Measurements from ENCODE around the gene LRCH4. TPM values are rescaled to one million over a fixed set of nuclear protein-coding genes. Genes with fewer than 3 reads are reported as not detected.

LRCH4 gene
- total and polyA plus RNA-seq, 2 of the 13 experiments (the other 11 are each of a cell fraction or from before 2014, with no cell fraction given) = 7.0 to 9.3 TPM

DNA sequence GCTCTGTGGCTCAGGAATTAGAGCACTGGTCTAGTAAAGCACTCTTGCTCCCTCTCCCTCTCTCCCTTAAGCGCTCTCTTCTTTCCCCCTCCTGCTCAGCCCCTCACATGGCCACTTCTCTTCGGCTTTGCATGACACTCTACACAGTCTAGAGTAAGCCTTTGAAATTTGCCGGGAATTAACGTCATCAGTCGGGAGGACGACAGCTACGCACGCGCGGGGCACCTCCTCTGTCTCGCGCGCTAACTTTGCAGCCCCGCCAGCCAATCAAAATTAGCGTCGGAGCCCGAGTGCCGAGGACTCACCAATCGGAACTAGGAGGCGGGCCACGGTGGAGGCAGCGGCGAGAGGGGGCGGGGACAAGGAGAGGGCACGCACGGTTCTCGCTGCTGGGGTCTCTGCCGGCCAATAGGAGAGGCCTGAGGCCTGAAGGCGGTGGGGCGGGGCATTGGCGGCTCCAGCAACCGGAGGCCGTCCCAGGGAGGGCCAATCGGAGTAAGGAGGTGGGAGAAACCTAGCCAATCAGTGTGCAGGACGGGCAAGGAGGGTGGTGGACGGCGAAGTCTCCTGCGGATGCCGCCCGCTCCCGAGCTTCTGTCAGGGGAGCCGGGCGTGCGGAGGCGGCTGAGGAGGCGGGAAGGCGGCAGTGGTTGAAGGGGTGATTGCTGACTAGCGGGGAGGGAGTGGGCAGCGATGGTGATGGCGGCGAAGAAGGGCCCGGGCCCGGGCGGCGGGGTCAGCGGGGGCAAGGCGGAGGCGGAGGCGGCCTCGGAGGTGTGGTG is 47.1 kb downstream of the LRCH4 start, which contains the start of gene AGFG2:
TSS of gene AGFG2 (plus strand) at position 550 of the 782 bp plus-strand sequence. CDS start at position 694, 144 bp downstream.
- H3K9me3 ChIP-seq (ENCODE audit: low read length) = no peaks in the 10 kb centered on the region
- no peak; the same call in 1 of the 2 replicates for TF ChIP-seq GATA4 (IDR thresholded peaks at IDR 0.05; ENCODE audit: borderline replicate concordance, low read depth)
- TF ChIP-seq PHF20 (CRISPR knock-in tag; IDR thresholded peaks at IDR 0.05) = no peak
- no peak for TF ChIP-seq ELF4 (CRISPR knock-in tag; IDR thresholded peaks at IDR 0.05; ENCODE audit: borderline replicate concordance)
- peak; percentile 57; the same call in 1 of the 2 replicates for TF ChIP-seq GFI1 (CRISPR knock-in tag; IDR thresholded peaks at IDR 0.05; ENCODE audit: borderline replicate concordance)
- TF ChIP-seq ZNF792 (CRISPR knock-in tag; IDR thresholded peaks at IDR 0.05) = peak; percentile 21; the same call in 1 of the 2 replicates
- TF ChIP-seq ZNF652 (CRISPR knock-in tag; IDR thresholded peaks at IDR 0.05; ENCODE audit: borderline replicate concordance, low read depth) = no peak
- TF ChIP-seq TOPORS (CRISPR knock-in tag; IDR thresholded peaks at IDR 0.05) = 0 out of 2 replicates have a peak, but pooled peaks have one; percentile 30
- TF ChIP-seq, protein P1, sequence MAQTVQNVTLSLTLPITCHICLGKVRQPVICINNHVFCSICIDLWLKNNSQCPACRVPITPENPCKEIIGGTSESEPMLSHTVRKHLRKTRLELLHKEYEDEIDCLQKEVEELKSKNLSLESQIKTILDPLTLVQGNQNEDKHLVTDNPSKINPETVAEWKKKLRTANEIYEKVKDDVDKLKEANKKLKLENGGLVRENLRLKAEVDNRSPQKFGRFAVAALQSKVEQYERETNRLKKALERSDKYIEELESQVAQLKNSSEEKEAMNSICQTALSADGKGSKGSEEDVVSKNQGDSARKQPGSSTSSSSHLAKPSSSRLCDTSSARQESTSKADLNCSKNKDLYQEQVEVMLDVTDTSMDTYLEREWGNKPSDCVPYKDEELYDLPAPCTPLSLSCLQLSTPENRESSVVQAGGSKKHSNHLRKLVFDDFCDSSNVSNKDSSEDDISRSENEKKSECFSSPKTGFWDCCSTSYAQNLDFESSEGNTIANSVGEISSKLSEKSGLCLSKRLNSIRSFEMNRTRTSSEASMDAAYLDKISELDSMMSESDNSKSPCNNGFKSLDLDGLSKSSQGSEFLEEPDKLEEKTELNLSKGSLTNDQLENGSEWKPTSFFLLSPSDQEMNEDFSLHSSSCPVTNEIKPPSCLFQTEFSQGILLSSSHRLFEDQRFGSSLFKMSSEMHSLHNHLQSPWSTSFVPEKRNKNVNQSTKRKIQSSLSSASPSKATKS (CRISPR knock-in tag; IDR thresholded peaks at IDR 0.05) = no peak
- peak; percentile 97 for TF ChIP-seq POLR2G (IDR thresholded peaks at IDR 0.05; ENCODE audit: low read depth, low read length)
- no peak for TF ChIP-seq ZNF577 (CRISPR knock-in tag; IDR thresholded peaks at IDR 0.05; ENCODE audit: borderline replicate concordance, low read depth)
- peak; percentile 98 for TF ChIP-seq AGO2 (optimal IDR thresholded peaks at IDR 0.05; ENCODE audit: low read depth, low read length)
- no peak for TF ChIP-seq ZMYM2 (CRISPR knock-in tag; IDR thresholded peaks at IDR 0.05)
- TF ChIP-seq RXRA (CRISPR knock-in tag; IDR thresholded peaks at IDR 0.05) = no peak; the same call in 1 of the 2 replicates
- TF ChIP-seq CBX1 (IDR thresholded peaks at IDR 0.05; ENCODE audit: low read depth) = no peak
- TF ChIP-seq ZNF557 (CRISPR knock-in tag; IDR thresholded peaks at IDR 0.05) = no peak
- TF ChIP-seq, protein P2, sequence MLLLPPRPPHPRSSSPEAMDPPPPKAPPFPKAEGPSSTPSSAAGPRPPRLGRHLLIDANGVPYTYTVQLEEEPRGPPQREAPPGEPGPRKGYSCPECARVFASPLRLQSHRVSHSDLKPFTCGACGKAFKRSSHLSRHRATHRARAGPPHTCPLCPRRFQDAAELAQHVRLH (CRISPR knock-in tag; IDR thresholded peaks at IDR 0.05; ENCODE audit: borderline replicate concordance, low read depth) = peak; percentile 67; the same call in 1 of the 2 replicates
- TF ChIP-seq CC2D1A (CRISPR knock-in tag; IDR thresholded peaks at IDR 0.05) = 0 out of 2 replicates have a peak, but pooled peaks have one; percentile 67
- TF ChIP-seq, protein P3, sequence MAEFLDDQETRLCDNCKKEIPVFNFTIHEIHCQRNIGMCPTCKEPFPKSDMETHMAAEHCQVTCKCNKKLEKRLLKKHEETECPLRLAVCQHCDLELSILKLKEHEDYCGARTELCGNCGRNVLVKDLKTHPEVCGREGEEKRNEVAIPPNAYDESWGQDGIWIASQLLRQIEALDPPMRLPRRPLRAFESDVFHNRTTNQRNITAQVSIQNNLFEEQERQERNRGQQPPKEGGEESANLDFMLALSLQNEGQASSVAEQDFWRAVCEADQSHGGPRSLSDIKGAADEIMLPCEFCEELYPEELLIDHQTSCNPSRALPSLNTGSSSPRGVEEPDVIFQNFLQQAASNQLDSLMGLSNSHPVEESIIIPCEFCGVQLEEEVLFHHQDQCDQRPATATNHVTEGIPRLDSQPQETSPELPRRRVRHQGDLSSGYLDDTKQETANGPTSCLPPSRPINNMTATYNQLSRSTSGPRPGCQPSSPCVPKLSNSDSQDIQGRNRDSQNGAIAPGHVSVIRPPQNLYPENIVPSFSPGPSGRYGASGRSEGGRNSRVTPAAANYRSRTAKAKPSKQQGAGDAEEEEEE (CRISPR knock-in tag; IDR thresholded peaks at IDR 0.05; ENCODE audit: borderline replicate concordance) = no peak
- peak; percentile 76; the same call in 1 of the 2 replicates for TF ChIP-seq HIVEP1 (CRISPR knock-in tag; IDR thresholded peaks at IDR 0.05)
- TF ChIP-seq NFKBIZ (CRISPR knock-in tag; IDR thresholded peaks at IDR 0.05) = no peak
- TF ChIP-seq SALL1 (CRISPR knock-in tag; IDR thresholded peaks at IDR 0.05) = peak; percentile 68; the same call in 1 of the 2 replicates

More for the DNA sequence above, 47.1 kb downstream of the LRCH4 start, which contains the start of gene AGFG2:
- no peaks in the 10 kb centered on the region for H4K20me1 ChIP-seq (ENCODE audit: insufficient read depth, low read length)
- peaks cover 40% of the 10 kb centered on the region for H3K79me2 ChIP-seq (ENCODE audit: insufficient read depth, low read length)
- ATAC-seq (peak; percentile 94), DNase-seq (ENCODE audit: low spot score) (peak; percentile 99), FAIRE-seq (peak; percentile 70)
- in situ Hi-C loops (cut with HindIII; ENCODE audit: extremely low pct_ligation_motif_present, low pct_unique_long_range_greater_than_20kb) (no loop called here), intact Hi-C loops (cut with micrococcal nuclease; ENCODE audit: unreplicated experiment) (loop anchor here (2.0 kb wide), 1 partner anchor 36 kb away; no protein-coding TSS in a partner anchor)
- peaks cover 55% of the 10 kb centered on the region for H3K4me1 ChIP-seq (ENCODE audit: insufficient read depth, low read length)
- peak within 1 kb of the TSS; percentile 93 to 98 (median 96) for H3K4me3 ChIP-seq (replicated peaks in 1 of 3; ENCODE audit: insufficient read depth in 1 of 3, low read depth in 2 of 3, low read length in 3 of 3)
- WGBS (ENCODE audit: low lambda C conversion rate) = under 1% methylated on average over 45 of the region's 60 CpGs
- CTCF ChIA-PET (ENCODE audit: low intra/inter-chr PET ratio, low total read pairs) = no interaction called here
- H3K27me3 ChIP-seq (ENCODE audit: control insufficient read depth in 1 of 2, insufficient read depth in 2 of 2, low read length in 2 of 2) = no peaks in the 10 kb centered on the region; a peak in 1 of 5 replicates
- POLR2A ChIA-PET = interaction anchor here (0.6 to 2.4 kb wide), 14 partner anchors 10 to 351 kb away, joined by 3 to 19 read pairs (median 6); partner anchors contain the start of genes FBXO24, LRCH4, MEPCE and MOSPD3
- H3K27ac ChIP-seq (ENCODE audit: extremely low read length, insufficient read depth, low read length) = peak within 1 kb of the TSS; percentile 96
- H3K9ac ChIP-seq (ENCODE audit: insufficient read depth, low read depth, low read length) = peak within 1 kb of the TSS; percentile 94
- peak within 1 kb of the TSS; percentile 98 for H3K4me2 ChIP-seq (ENCODE audit: low read depth, low read length)
- no peaks in the 10 kb centered on the region; a peak in 1 of 5 replicates for H3K36me3 ChIP-seq (replicated peaks in 1 of 2; ENCODE audit: control insufficient read depth in 1 of 2, insufficient read depth in 2 of 2, low read length in 2 of 2)
- H2AFZ ChIP-seq (ENCODE audit: low read length) = no peak within 1 kb of the TSS
- BruUV-seq (replicated peaks) = no TSS peak

Data from HepG2 (cell line).